Hematopoietic multipotent progenitor cell treated with erythropoietin and hydrocortisone succinate and interleukin-3 and kit ligand, for 4 days (in vitro differentiated cells): ENCODE measurements around the gene GMEB2.

Experiments
- DNase-seq: peaks from one replicate; pipeline ENCODE4 v3.0.0-alpha.2; 2015

GMEB2 gene

DNA sequence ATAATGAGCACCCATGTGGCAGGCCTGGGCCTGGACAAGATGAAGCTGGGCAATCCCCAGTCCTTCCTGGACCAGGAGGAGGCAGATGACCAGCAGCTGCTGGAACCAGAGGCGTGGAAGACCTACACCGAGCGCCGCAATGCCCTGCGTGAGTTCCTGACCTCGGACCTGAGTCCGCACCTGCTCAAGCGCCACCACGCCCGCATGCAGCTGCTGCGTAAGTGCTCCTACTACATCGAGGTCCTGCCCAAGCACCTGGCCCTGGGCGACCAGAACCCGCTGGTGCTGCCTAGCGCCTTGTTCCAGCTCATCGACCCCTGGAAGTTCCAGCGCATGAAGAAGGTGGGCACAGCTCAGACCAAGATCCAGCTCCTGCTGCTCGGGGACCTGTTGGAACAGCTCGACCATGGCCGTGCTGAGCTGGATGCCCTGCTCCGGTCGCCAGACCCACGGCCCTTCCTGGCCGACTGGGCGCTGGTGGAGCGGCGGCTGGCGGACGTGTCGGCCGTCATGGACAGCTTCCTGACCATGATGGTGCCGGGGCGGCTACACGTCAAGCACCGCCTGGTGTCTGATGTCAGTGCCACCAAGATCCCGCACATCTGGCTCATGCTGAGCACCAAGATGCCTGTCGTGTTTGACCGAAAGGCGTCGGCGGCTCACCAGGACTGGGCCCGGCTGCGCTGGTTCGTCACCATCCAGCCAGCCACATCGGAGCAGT lies 71.1 kb downstream of the GMEB2 start:
- no peak for DNase-seq

- DNase-seq: no peak
Observed at GRCh38 chr20:63554361-63555278, 72.3 kb downstream of the GMEB2 start.

- peak; percentile 69 for DNase-seq
Observed at GRCh38 chr20:63553933-63554290, 73.0 kb downstream of the GMEB2 start, which contains the start of gene FNDC11. TSS of gene FNDC11 (plus strand) at chr20:63554159. CDS start at chr20:63555664, 1,505 bp downstream.

DNA sequence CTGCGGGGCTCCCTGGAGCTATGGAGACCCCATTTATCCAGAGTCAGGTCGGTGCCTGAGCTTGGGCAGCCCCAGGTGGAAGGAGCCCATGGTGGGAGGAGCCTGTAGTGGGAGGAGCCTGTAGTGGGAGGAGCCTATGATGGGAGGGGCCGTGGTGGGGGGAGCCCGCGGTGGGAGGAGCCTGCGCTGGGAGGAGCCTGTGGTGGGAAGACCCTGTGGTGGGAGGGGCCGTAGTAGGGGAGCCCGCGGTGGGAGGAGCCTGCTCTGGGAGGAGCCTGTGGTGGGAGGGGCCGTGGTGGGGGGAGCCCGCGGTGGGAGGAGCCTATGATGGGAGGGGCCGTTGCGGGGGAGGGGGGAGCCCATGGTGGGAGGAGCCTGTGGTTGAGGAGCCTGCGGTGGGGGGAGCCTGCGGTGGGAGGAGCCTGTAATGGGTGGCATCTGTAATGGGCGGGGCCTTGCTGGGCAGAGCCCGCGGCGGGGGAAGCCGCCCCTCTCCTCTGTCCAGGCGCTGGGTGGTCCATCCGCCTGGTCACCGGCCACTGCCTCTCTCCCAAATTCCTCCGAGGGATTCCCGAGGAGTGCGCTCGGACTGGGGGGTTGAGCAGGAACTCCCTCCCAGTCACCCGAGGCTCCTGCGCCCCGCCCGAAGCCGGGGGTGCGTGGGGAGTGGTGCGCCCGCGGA lies 73.5 kb downstream of the GMEB2 start:
- peak; percentile 90 for DNase-seq

GRCh38 chr20:63552481-63553249 lies 74.2 kb downstream of the GMEB2 start:
- peak; percentile 92 for DNase-seq

DNA sequence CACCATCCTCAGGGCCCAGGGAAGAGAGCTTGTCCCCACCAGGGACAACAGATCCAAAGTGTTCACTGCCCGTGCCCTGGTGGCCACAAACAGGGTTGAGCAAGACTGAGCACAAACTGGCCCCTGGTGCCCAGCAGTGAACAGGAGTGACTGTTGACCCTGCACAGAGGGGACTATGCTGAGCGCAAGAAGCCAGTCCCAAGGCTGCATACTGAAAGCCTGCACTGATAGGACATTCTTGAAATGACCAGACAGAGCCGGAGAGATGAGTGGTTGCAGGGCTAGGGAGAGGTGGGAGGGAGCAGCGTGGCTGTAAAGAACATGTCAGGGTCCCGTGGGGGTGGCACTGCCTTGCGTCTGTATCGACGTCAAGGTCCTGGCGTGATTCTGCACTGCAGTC lies 75.8 kb downstream of the GMEB2 start:
- no peak for DNase-seq

DNA sequence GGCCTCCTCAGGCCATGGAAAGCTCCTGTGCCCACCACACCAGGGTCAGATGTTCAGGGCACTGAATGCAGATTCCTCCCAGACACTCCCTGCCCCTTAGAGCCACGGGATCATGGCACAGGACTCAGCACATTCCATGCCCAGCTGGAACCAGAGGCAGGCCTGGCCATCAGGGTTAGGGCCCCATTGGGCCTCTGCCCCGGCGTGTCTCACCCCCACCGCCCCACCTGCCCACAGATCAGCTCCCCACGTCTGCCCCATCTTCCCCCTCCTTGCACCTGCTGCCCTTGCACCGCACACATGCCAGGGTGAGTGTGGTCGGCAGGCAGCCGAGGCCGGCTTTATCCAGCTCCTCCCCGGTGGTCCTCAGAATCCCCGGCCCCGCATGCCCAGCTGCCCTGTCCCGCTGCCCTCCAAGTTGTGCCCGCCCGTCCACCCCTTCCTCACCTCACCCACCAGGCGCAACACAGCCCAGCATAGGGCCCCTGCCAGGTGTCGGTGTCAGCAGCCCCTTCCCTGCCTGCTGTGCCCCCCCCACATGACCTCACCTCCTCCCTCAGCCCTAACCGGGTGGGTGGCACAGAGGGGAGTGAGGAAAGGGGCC lies 77.1 kb downstream of the GMEB2 start:
- no peak for DNase-seq

GRCh38 chr20:63549019-63549418 lies 77.9 kb downstream of the GMEB2 start:
- no peak for DNase-seq

DNA sequence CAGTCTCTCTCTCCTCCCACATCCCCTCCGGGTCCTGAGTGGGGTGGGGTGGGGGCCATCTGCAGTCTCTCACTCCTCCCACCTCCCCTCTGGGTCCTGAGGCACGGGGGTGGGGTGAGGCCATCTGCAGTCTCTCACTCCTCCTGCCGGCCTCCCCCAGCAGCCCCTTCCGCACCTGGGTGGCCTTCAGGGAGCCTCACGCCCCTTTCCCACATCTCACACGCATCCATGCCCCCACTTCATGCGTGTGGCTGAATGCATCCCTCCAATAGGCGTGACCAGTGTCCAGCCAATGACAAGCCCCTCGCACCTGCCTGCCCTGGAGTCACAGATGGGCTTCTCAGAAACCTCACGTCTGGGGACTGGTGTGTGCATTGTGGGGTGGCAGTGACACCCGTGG lies 78.4 kb downstream of the GMEB2 start:
- no peak for DNase-seq

DNA sequence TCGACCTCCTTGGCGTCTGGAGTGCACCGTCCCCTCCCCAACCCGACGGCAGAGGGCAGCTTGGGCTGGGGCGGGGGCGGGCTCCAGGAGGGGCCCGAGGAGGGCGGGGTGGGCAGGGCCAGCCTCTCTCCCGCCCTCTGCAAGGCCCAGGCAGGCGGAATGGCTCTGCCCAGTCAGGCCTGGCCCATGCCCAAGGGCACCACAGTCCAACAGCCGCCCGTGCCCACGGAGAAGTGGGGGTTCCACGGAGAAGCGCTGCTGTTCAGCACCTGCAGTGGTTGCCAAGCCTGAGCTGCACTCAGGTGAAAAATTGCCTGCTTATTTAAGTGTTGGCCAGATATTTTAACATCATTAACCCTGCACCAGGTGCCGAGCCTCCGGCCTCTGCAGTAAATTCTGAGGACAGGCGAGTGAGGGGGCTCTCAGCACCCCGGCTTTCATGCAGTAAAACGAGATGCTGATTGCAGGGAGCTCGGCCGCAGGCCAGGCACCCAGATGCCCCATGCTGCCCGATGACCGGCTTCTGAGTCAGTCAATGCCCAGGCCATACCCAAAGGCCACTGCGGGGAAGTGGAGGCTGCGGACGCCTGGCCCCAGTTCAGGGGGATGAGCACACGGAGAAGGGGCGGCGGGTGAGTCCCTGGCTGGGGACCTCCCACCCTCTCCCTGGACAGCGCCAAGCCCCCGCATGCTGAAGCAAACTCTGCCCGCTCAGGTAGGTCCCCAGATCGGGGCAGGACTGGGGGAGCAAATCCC lies 79.0 kb downstream of the GMEB2 start, which contains the start of gene SRMS:
SRMS (minus strand) TSS at position 25 of the 756 bp plus-strand sequence. CDS start 286 bp downstream, outside the sequence.
- DNase-seq: peak; percentile 43

- no peak for DNase-seq
Observed at GRCh38 chr20:63546956-63547724, 79.8 kb downstream of the GMEB2 start.

DNA sequence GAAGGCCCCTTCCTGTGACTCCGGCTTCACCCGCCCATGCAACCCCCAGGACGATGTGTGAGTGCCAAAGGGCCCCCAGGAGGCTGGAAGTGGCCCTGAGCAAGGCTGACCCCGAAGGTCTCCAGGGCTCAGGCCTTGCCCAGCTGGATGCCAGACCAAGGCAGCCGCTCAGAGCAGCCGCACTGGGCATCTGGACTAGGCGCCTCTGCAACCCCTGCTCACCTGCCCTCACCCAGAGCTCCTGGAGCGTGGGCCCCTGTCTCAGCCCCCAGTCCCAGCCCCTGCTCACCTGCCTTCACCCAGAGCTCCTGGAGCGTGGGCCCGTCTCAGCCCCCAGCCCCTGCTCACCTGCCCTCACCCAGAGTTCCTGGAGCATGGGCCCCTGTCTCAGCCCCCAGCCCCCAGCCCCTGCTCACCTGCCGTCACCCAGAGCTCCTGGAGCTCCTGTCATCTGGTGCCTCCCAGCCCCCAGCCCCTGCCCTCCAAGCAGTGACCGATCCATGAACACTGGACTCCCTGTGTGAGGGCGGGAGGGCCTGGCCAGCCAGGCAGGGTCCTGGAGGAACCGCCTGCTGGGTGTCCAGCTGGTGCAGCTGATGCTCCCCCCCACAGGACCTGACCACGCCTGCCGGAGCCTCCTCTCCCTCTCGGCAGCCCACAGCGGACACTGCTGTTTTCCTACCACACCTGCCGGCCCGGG lies 80.5 kb downstream of the GMEB2 start:
- no peak for DNase-seq

- no peak for DNase-seq
Observed at GRCh38 chr20:63545814-63546213, 81.1 kb downstream of the GMEB2 start.

DNA sequence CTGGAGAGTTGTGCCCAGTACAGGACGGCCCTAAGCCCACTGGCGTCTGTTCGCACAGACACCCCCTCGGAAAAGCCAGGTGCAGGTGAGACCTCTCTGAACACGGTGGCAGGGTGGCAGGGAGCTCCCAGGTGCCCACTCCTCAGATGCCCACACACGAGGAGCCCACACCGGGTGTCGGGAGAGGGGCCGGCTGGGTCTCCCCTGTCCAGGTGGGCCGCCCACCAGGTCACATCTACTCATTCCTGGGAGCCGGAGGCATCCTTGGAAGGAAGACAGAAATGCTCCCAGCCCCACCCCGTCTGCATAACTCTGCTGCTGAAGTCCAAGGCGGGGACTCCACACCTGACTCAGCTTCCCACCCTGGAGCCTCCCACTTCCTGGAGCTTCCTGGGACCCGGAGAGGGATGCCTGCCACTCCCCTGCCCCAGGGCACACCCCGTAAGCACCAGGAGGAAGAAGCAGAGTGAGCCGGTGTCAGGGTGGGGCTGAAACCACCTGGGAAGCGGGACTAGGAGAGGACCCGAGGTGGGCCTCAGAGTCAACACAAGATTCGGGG lies 81.9 kb downstream of the GMEB2 start:
- no peak for DNase-seq

DNA sequence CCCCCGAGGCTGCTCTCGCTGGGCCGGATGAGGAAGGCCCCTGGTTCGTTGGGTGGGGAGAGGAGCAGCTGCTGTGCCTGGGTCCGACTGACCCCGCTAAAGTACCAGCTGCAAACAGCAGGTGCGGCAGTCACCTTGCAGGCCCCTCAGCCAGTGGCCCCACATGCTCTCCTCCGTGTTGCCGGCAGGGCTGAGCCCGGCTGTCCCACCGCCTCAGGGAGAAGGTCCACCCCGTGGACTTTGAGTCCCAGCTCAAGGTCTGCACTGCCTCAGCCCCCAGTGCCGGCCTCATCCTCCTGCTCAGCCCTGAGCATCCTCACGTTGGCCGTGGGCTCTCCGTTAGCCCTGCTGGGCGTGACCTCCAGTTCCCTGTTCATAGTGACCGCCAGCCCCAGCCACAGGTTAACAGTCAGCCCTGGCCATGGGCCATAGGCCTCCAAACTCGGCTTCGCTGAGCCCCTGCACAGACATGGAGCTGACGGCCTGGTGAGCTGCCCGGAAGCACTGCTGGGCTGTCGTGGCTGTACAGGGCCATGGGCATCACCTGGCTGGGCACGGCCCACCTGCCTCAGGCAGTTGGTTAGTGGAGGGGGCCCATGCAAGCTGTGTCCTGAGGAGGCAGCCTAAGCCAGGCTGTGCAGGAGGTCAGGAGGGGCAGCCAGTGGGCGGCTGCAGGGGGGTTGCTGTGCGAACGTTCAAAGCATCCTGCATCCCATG lies 82.5 kb downstream of the GMEB2 start:
- DNase-seq: no peak

- DNase-seq: no peak
Observed at GRCh38 chr20:63543733-63544132, 83.2 kb downstream of the GMEB2 start.

DNA sequence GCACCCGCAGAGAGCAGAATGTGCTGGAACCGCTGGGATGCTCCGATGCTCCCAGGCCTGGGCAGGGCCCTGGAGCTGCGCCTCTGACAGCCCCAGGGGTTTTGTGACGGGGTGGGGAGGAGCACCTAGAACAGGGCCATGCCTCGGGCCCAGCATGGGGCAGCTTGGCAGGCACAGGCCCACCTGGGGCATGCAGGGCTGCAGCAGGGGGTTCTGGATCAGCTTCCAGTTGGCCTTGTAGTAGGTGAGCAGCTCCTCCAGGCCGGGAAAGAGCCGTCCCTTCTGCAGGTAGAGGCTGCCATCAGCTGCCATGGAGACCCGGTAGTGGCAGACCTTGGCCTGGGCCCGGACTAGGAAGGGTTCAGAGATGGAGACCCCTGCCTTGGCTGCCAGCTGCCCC lies 83.8 kb downstream of the GMEB2 start:
- no peak for DNase-seq

DNA sequence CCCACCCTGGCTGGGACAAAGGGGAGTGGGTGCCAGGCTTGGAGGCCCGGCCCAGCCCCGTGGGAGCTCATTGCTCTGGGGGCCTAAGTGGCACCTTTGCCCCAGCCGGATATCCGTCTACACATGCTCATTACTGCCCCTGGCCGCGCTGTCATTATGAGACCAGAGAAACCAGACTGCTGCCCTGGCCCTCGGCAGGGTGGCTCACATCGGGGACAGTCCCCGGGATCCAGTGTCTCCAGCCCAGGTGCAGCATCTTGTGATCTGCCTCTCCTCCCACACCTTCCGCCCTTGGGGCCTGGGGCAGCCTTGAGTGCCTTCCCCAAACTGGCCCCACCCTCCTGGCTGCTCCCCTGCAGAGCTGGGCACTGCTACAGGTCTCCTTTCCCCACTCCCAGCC lies 84.2 kb downstream of the GMEB2 start:
- DNase-seq: no peak

GRCh38 chr20:63542031-63542559 lies 84.8 kb downstream of the GMEB2 start:
- DNase-seq: no peak
